K562 (cell line): ENCODE measurements around the gene ANKZF1. TPM values are rescaled to one million over a fixed set of nuclear protein-coding genes. Genes with fewer than 3 reads are reported as not detected.
A peak's percentile ranks its signal among the peaks of the same experiment; 100 is the strongest.

Experiments used
- BHLHE40 ChIP-seq: IDR thresholded peaks from 2 replicates; pipeline ENCODE4 v1.6.1; 2011; ENCODE audit warnings: low read length, improper control_type of control experiment
- CBFB ChIP-seq: sonication (generic); formaldehyde crosslinking; IDR thresholded peaks from 2 replicates; pipeline ENCODE4 v1.4.0; 2020; ENCODE audit warnings: mild to moderate bottlenecking, missing genetic modification reagents
- CCNT2 ChIP-seq: IDR thresholded peaks from 2 replicates; pipeline ENCODE4 v1.6.1; 2011; ENCODE audit warnings: borderline replicate concordance, low read depth, mild to moderate bottlenecking, moderate library complexity, mixed read lengths, low read length; ENCODE audit not compliant: insufficient read length; ENCODE audit errors: extremely low read depth
- CSDE1 ChIP-seq, 2 experiments: fragments of 450-650 bp; IDR thresholded peaks; 2 replicates each; pipeline ENCODE4 v1.6.1; 2016; ENCODE audit warnings: mild to moderate bottlenecking in 1 of 2
- IFI16 ChIP-seq: fragments of 250-450 bp; sonication (Bioruptor Pico); IDR thresholded peaks from 2 replicates; pipeline ENCODE4 v2.1.2; 2022; ENCODE audit warnings: mild to moderate bottlenecking, inconsistent platforms
- MCM7 ChIP-seq, 2 experiments: fragments of 450-650 bp; IDR thresholded peaks; 2 replicates each; pipeline ENCODE4 v1.6.1; 2016 to 2018
- ZNF408 ChIP-seq: fragments of 250-450 bp; sonication (Bioruptor Pico); IDR thresholded peaks from 2 replicates; pipeline ENCODE4 v1.4.0; 2020; ENCODE audit warnings: low read depth, mild to moderate bottlenecking, moderate library complexity
- polyA plus RNA-seq, 8 experiments: library from polyadenylated mRNA; depleted of rRNA in 4 of 8; stranded (reverse) in 5 of 8; unstranded in 3 of 8; fragments of >200 nt; fragmentation: Nextera tagmentation in 2 of 8; fragmentation: Illumina TruSeq in 1 of 8; extraction: Ambion mirVana in 2 of 8; extraction: Trizol in 1 of 8; gene quantifications; 2 replicates each; pipeline versions ENCODE4 v1.2.1 to v1.2.3, GENCODE V29; 2011 to 2014; ENCODE audit warnings: inconsistent platforms in 1 of 8, missing spikeins in 1 of 8
- total RNA-seq, 7 experiments: library from RNA; depleted of rRNA in 6 of 7; stranded (reverse); fragments of >200 nt in 6 of 7; fragmentation: Illumina TruSeq in 2 of 7; extraction: Trizol in 2 of 7; gene quantifications; 2 replicates each; pipeline versions ENCODE4 v1.2.1 to v1.2.3, GENCODE V29; 2011 to 2021; ENCODE audit warnings: low replicate concordance in 1 of 7
- TF ChIP-seq, protein P1 (sequence below): fragments of 250-450 bp; sonication (Bioruptor Pico); IDR thresholded peaks from 2 replicates; pipeline ENCODE4 v1.9.0; 2021; ENCODE audit warnings: mild to moderate bottlenecking, inconsistent platforms
- TF ChIP-seq, protein P2 (sequence below), 2 experiments: fragments of 450-650 bp in 1 of 2; sonication (generic) in 1 of 2; formaldehyde crosslinking in 1 of 2; IDR thresholded peaks; 2 replicates each; pipeline versions ENCODE4 v1.7.1 to v1.9.0; 2016 to 2022; ENCODE audit warnings: inconsistent platforms in 1 of 2, mild to moderate bottlenecking in 1 of 2, missing genetic modification reagents in 1 of 2
- TF ChIP-seq, protein P3 (sequence below): fragments of 250-450 bp; sonication (Bioruptor Pico); IDR thresholded peaks from 2 replicates; pipeline ENCODE4 v1.9.0; 2021; ENCODE audit warnings: mild to moderate bottlenecking
- TF ChIP-seq, protein P4 (sequence below): sonication (generic); formaldehyde crosslinking; IDR thresholded peaks from 2 replicates; pipeline ENCODE4 v1.8.0; 2022; ENCODE audit warnings: missing genetic modification reagents, mild to moderate bottlenecking, moderate library complexity, borderline replicate concordance
- TF ChIP-seq, protein P5 (sequence below): fragments of 250-450 bp; sonication (Bioruptor Pico); IDR thresholded peaks from 2 replicates; pipeline ENCODE4 v1.8.0; 2021; ENCODE audit warnings: moderate library complexity, mild to moderate bottlenecking, inconsistent platforms

Gene ANKZF1
- total and polyA plus RNA-seq, 9 of the 15 experiments (the other 6 are each of a cell fraction or from before 2014, with no cell fraction given) = 3.1 to 60.6 (median 31.0) TPM

DNA sequence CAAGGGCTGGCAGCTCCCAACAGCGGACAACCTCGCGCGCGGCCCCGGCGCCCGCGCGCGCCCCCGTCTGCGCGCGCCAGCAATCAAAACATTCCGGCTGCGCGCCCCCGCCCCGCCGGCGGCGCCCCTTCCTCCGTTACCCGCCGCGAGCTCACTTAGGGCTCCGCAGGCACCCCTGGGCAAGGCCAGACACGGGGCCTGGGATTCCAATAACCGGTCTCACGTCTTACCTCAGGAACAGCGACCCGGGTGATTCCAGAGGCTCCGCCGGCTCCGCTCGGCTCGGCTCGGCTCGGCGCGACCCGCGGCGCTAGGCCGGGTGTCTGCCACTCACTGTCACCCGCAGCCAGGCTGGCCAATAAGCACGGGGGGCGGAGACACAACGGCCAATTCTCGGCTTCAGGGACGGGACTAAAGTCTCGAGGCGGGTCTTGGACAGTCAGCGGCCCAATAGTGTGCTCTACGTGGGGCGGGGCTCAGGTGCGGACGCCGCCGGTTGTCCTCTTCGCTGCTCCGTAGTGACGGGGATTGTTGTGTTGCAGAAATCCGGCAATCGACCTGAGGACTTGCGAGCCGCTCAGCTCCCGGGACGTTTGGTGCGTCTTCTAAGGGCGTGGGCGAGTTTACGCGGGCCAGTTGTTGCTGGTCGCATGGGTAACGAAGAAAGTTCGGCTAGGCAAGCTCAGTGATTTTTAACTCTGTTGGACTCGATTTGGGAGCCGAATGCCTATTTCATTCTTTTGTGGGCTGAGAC lies at the start of gene ANKZF1, which contains the start of gene ATG9A (continued):
- TF ChIP-seq, protein P1, sequence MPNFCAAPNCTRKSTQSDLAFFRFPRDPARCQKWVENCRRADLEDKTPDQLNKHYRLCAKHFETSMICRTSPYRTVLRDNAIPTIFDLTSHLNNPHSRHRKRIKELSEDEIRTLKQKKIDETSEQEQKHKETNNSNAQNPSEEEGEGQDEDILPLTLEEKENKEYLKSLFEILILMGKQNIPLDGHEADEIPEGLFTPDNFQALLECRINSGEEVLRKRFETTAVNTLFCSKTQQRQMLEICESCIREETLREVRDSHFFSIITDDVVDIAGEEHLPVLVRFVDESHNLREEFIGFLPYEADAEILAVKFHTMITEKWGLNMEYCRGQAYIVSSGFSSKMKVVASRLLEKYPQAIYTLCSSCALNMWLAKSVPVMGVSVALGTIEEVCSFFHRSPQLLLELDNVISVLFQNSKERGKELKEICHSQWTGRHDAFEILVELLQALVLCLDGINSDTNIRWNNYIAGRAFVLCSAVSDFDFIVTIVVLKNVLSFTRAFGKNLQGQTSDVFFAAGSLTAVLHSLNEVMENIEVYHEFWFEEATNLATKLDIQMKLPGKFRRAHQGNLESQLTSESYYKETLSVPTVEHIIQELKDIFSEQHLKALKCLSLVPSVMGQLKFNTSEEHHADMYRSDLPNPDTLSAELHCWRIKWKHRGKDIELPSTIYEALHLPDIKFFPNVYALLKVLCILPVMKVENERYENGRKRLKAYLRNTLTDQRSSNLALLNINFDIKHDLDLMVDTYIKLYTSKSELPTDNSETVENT (CRISPR knock-in tag) = no peak
- TF ChIP-seq, protein P2, sequence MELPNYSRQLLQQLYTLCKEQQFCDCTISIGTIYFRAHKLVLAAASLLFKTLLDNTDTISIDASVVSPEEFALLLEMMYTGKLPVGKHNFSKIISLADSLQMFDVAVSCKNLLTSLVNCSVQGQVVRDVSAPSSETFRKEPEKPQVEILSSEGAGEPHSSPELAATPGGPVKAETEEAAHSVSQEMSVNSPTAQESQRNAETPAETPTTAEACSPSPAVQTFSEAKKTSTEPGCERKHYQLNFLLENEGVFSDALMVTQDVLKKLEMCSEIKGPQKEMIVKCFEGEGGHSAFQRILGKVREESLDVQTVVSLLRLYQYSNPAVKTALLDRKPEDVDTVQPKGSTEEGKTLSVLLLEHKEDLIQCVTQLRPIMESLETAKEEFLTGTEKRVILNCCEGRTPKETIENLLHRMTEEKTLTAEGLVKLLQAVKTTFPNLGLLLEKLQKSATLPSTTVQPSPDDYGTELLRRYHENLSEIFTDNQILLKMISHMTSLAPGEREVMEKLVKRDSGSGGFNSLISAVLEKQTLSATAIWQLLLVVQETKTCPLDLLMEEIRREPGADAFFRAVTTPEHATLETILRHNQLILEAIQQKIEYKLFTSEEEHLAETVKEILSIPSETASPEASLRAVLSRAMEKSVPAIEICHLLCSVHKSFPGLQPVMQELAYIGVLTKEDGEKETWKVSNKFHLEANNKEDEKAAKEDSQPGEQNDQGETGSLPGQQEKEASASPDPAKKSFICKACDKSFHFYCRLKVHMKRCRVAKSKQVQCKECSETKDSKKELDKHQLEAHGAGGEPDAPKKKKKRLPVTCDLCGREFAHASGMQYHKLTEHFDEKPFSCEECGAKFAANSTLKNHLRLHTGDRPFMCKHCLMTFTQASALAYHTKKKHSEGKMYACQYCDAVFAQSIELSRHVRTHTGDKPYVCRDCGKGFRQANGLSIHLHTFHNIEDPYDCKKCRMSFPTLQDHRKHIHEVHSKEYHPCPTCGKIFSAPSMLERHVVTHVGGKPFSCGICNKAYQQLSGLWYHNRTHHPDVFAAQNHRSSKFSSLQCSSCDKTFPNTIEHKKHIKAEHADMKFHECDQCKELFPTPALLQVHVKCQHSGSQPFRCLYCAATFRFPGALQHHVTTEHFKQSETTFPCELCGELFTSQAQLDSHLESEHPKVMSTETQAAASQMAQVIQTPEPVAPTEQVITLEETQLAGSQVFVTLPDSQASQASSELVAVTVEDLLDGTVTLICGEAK (IDR thresholded peaks at IDR 0.05) = no peak
- TF ChIP-seq, protein P2 (CRISPR knock-in tag; IDR thresholded peaks at IDR 0.05) = no peak
- TF ChIP-seq BHLHE40 (no peak), CBFB (CRISPR knock-in tag) (no peak), CCNT2 (peak; percentile 57), ZNF408 (CRISPR knock-in tag) (no peak), IFI16 (CRISPR knock-in tag) (no peak), MCM7 (IDR thresholded peaks at IDR 0.05) (no peak), CSDE1 (IDR thresholded peaks at IDR 0.05) (no peak)
- TF ChIP-seq, protein P3, sequence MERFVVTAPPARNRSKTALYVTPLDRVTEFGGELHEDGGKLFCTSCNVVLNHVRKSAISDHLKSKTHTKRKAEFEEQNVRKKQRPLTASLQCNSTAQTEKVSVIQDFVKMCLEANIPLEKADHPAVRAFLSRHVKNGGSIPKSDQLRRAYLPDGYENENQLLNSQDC (CRISPR knock-in tag) = no peak
- TF ChIP-seq, protein P4, sequence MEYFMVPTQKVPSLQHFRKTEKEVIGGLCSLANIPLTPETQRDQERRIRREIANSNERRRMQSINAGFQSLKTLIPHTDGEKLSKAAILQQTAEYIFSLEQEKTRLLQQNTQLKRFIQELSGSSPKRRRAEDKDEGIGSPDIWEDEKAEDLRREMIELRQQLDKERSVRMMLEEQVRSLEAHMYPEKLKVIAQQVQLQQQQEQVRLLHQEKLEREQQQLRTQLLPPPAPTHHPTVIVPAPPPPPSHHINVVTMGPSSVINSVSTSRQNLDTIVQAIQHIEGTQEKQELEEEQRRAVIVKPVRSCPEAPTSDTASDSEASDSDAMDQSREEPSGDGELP = peak; percentile 75; the same call in 1 of the 2 replicates
- TF ChIP-seq, protein P5, sequence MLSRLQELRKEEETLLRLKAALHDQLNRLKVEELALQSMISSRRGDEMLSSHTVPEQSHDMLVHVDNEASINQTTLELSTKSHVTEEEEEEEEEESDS (CRISPR knock-in tag) = no peak
